Neural crest cell (in vitro differentiated cells): ENCODE measurements around the gene ODAD3. TPM values are rescaled to one million over a fixed set of nuclear protein-coding genes. Genes with fewer than 3 reads are reported as not detected.

Experiments used
- DNase-seq: peaks from one replicate; pipeline ENCODE4 v3.0.0; 2021; ENCODE audit warnings: low read depth, mixed read lengths, low spot score
- H3K27ac Mint-ChIP-seq: one replicate; pipeline ENCODE4 v1.8.0; 2021; ENCODE audit warnings: mild to moderate bottlenecking, mixed read lengths; ENCODE audit not compliant: unreplicated experiment
- H3K27me3 Mint-ChIP-seq: 2 replicates; pipeline ENCODE4 v1.8.0; 2021; ENCODE audit warnings: low read depth, mild to moderate bottlenecking, mixed read lengths
- H3K36me3 Mint-ChIP-seq: 2 replicates; pipeline ENCODE4 v1.8.0; 2021; ENCODE audit warnings: low read depth, mild to moderate bottlenecking, mixed read lengths
- H3K4me1 Mint-ChIP-seq: 2 replicates; pipeline ENCODE4 v1.8.0; 2021; ENCODE audit warnings: mixed read lengths
- H3K4me3 Mint-ChIP-seq: one replicate; pipeline ENCODE4 v1.8.0; 2021; ENCODE audit warnings: mild to moderate bottlenecking, mixed read lengths
- H3K9me3 Mint-ChIP-seq: 2 replicates; pipeline ENCODE4 v1.8.0; 2021; ENCODE audit warnings: mixed read lengths
- total RNA-seq: library from RNA; stranded (reverse); gene quantifications from 2 replicates; pipeline ENCODE4 v1.2.1, GENCODE V29; 2021
- TF ChIP-seq, protein P1 (sequence below): fragments of 200-600 bp; sonication (generic); conservative IDR thresholded peaks from 2 replicates; pipeline ENCODE4 v1.5.0; 2021; ENCODE audit warnings: antibody characterized with exemption, mild to moderate bottlenecking

ODAD3 gene
- total RNA-seq, 1 donor from 2014 or later: 2.2 TPM

DNA sequence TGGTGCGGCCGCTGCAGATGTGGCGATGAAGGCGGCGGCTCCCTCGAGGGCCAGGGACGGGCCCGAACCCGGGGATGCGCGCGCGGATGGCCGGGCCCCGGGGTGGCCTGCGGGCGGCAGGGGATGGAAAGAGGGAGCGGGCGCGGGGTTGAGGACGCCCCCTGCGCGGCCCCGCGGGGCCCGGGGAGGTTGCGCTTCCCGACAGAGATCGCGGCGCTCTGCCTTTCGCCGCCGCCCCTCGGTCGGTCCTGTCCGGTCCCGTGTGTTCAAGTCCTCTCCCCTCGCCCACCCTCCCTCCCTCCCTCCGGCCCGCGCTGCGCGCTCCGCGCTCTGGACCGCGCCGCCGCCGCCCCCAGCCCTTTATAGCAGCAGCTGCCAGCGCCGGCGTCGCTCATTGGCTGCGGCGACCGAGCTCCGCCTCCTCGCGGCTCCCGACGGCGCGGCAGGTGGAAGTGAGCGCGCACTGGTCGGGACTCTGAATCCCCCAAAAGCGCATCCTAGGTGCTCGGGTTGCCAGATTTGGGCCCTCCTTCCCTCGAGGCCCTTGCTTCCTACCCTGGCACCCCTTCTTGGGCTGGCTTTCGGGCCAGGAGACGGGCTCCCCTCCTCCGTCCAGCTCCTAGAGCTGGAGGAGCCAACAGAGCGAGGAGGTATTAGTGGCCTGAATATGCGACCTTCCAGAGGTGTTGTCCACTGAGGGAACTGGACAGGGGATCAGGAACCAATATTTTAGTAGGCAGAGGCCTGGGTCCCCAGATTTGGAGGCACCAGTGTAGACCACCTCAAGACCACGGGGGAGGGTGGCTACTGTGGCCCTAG lies 46.0 kb upstream of the ODAD3 start, which contains the start of gene ELAVL3:
TSS of gene ELAVL3 (minus strand) at position 332 of the 819 bp plus-strand sequence. CDS start 438 bp downstream, outside the sequence.
- no peaks in the 10 kb centered on the region for H3K9me3 Mint-ChIP-seq
- H3K4me3 Mint-ChIP-seq: peak within 1 kb of the TSS; percentile 88
- no peak within 1 kb of the TSS for H3K27ac Mint-ChIP-seq
- H3K4me1 Mint-ChIP-seq: peaks cover 12% of the 10 kb centered on the region
- peak; percentile 54 for DNase-seq
- H3K27me3 Mint-ChIP-seq: peaks cover 53% of the 10 kb centered on the region
- no peaks in the 10 kb centered on the region for H3K36me3 Mint-ChIP-seq
- TF ChIP-seq, protein P1, sequence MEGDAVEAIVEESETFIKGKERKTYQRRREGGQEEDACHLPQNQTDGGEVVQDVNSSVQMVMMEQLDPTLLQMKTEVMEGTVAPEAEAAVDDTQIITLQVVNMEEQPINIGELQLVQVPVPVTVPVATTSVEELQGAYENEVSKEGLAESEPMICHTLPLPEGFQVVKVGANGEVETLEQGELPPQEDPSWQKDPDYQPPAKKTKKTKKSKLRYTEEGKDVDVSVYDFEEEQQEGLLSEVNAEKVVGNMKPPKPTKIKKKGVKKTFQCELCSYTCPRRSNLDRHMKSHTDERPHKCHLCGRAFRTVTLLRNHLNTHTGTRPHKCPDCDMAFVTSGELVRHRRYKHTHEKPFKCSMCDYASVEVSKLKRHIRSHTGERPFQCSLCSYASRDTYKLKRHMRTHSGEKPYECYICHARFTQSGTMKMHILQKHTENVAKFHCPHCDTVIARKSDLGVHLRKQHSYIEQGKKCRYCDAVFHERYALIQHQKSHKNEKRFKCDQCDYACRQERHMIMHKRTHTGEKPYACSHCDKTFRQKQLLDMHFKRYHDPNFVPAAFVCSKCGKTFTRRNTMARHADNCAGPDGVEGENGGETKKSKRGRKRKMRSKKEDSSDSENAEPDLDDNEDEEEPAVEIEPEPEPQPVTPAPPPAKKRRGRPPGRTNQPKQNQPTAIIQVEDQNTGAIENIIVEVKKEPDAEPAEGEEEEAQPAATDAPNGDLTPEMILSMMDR: no peak

DNA sequence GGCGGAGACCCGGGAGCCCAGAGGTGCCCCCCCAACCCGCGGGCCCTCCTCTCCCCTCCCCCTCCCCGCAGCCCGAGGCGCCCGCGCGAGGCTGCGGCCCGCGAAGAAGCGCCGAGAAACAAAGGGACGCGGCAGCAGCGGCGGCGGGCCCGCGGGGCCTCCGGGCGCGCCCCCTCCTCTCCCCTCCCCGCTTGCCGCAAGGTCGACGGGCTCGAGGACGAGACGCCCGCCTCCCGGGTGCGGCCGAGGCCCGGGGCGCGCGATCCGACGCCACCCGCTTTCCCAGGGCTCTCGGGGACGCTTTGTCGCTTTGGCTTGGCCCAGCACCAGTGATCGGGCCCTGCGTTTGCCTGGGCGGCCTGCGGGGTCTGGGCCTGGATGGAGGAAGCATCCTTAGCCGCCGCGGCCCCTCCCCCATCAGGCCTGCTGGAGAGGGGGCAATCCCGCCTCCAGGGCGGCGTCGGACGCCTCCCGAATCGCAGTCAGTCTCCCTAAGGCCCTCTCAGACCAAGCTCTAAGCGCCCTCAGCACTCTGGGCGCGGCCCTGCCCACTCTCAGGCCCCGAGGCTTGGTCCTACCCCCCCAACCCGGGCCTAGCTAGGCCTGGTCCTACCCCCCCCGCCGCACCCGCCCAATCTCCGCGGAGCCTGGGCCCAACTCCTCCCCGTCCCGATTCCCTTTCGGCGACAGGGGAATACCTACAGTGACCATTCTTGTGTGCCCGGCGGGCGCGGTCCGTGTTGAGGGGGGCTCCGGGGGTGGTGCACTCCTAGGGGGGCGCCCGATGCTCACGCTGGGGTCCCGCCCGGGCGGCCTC lies 45.2 kb upstream of the ODAD3 start:
- Mint-ChIP-seq H3K4me1 (peaks cover 12% of the 10 kb centered on the region), H3K27me3 (peaks cover 52% of the 10 kb centered on the region)

DNA sequence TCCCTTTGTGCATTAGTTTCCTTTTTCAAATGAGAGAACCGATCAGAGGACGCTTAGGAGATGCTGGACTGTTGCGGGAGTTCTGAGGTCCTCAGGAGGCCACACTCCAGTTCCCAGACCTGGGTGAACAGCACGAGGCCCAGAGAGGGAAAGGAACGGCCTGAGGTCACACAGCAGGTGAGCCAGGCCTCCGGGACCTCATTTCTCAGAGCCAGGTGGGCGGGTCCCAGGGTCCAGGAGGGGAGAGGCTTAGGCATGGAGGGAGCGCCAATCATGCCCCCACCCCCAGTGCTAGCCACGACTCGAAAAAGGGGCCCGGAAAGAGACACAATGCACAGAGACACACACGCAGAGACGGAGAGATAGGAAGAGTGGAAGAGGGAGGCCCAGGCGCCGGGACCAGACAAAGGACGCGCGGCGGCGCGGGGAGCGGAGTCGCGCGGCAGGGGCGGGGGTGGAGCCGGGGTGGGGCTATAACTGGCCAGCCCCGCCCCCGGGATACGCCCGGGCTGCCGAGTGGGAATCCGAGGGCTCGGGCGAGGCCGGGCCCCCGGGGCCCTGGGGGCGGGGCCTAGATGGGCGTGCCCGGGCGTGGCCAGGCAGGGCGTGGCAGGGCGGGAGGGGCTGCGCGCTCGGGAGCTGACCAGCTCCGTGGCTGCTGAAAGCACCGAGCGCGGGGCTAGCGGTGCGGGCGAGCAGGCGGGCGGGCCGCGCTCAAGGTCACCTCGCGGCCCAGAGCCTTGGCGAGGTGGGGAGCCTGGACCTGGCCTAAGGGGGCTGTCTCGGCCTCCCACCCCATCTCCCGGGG lies 44.4 kb upstream of the ODAD3 start:
- TF ChIP-seq, protein P1: no peak
- H3K9me3 Mint-ChIP-seq: no peaks in the 10 kb centered on the region
- peak overlapping the region; percentile 89 for H3K4me3 Mint-ChIP-seq
- H3K36me3 Mint-ChIP-seq: no peaks in the 10 kb centered on the region
- H3K27ac Mint-ChIP-seq: peak overlapping the region; percentile 75
- H3K4me1 Mint-ChIP-seq: peaks cover 12% of the 10 kb centered on the region
- peaks cover 47% of the 10 kb centered on the region for H3K27me3 Mint-ChIP-seq
- peak; percentile 76 for DNase-seq

More for the DNA sequence above, 45.2 kb upstream of the ODAD3 start:
- DNase-seq: peak; percentile 23
- TF ChIP-seq, protein P1: no peak
- Mint-ChIP-seq H3K36me3 (no peaks in the 10 kb centered on the region), H3K9me3 (no peaks in the 10 kb centered on the region), H3K27ac (no peak overlapping the region), H3K4me3 (peak overlapping the region; percentile 9)

DNA sequence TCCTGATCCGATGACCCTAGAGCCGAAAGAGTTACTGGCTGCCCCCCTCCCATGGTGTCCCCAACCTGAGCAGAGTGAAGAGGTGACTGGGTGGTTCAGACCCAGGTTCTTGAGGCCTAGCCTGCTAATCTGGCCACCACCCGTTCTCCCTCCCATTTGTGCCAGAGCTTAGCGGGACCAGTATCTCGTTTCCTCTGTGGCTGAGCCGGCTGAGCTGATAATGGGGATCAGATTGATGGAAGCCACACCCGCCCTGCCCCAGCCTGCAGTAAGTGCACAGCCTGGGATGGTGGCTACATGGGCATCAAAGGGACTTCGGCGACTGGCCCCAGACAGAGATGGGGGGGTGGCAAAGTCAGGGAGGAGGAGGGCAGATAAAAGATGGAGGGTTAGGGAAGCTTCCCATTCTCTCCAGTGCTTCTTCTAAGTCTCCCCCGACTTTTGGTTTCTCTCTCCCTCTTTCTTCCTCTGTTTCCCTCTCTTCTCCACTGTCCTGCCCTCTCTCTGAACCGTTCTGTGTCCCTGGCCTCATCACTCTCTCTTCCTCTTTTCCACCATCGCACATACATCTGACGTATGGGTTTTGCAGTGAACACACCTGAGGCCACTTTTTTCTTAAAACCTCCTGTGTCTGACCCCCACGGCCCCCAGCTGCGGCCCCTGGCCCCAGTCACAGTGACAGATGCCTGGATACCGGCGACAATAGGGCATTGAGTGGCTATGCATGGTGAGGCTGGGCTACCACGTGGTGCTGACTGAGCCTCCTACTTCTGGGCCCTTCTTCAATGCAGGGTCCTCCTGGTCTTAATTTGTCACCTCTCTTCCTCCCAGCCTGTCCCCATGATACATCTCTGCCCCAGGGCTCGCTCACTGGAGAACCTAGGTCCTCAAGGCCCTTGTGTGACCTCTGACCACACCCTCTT lies 43.5 kb upstream of the ODAD3 start:
- Mint-ChIP-seq H3K27me3 (peaks cover 42% of the 10 kb centered on the region), H3K4me1 (peaks cover 12% of the 10 kb centered on the region), H3K4me3 (peak overlapping the region; percentile 89), H3K36me3 (no peaks in the 10 kb centered on the region), H3K27ac (no peak overlapping the region), H3K9me3 (no peaks in the 10 kb centered on the region)
- no peak for DNase-seq
- TF ChIP-seq, protein P1: no peak
